22Rv1 (cell line): ENCODE results near the gene CEND1.

Source experiments
- ZFX ChIP-seq: fragments of 450-650 bp; IDR thresholded peaks from 2 replicates; pipeline ENCODE4 v1.6.1; 2017; ENCODE audit warnings: antibody characterized with exemption, borderline replicate concordance
- TF ChIP-seq, protein P1 (sequence below): fragments of 450-650 bp; IDR thresholded peaks from 2 replicates; pipeline ENCODE4 v1.5.1; 2017; ENCODE audit warnings: mild to moderate bottlenecking

GRCh38 chr11:801097-801780 lies 11.3 kb upstream of the CEND1 start:
- TF ChIP-seq, protein P1, sequence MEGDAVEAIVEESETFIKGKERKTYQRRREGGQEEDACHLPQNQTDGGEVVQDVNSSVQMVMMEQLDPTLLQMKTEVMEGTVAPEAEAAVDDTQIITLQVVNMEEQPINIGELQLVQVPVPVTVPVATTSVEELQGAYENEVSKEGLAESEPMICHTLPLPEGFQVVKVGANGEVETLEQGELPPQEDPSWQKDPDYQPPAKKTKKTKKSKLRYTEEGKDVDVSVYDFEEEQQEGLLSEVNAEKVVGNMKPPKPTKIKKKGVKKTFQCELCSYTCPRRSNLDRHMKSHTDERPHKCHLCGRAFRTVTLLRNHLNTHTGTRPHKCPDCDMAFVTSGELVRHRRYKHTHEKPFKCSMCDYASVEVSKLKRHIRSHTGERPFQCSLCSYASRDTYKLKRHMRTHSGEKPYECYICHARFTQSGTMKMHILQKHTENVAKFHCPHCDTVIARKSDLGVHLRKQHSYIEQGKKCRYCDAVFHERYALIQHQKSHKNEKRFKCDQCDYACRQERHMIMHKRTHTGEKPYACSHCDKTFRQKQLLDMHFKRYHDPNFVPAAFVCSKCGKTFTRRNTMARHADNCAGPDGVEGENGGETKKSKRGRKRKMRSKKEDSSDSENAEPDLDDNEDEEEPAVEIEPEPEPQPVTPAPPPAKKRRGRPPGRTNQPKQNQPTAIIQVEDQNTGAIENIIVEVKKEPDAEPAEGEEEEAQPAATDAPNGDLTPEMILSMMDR = no peak
- TF ChIP-seq ZFX = no peak
